Activated CD8-positive, alpha-beta T cell treated with anti-CD3 and anti-CD28 coated beads, Interleukin-2, amount 10 ng/mL, durations not matched to agents 7 days and 5 days (primary cell): ENCODE data around the gene PIGS. TPM values are rescaled to one million over a fixed set of nuclear protein-coding genes. Genes with fewer than 3 reads are reported as not detected.

Source experiments
- ATAC-seq: fragments of 150-1000 bp; cut with Tn5 transposase; one replicate; pipeline ENCODE4 v1.10.0; 2021; ENCODE audit warnings: moderate library complexity
- CTCF ChIA-PET: fragments of 350-600 bp; sonication (Branson Sonifier 250); formaldehyde crosslinking; loops from one replicate; lab custom pipeline; 2021; ENCODE audit warnings: antibody characterized with exemption; lab: Charles Lee
- POLR2A ChIA-PET: fragments of 350-600 bp; sonication (Branson Sonifier 250); formaldehyde crosslinking; loops from one replicate; lab custom pipeline; 2021; ENCODE audit warnings: antibody characterized with exemption; lab: Charles Lee
- DNase-seq: peaks from one replicate; pipeline ENCODE4 v3.0.0-alpha.2; 2020
- H3K27ac Mint-ChIP-seq: one replicate; pipeline ENCODE4 v1.8.0; 2021; ENCODE audit warnings: mild to moderate bottlenecking, mixed read lengths
- H3K27me3 Mint-ChIP-seq: one replicate; pipeline ENCODE4 v1.8.0; 2021; ENCODE audit warnings: low read depth, mixed read lengths
- H3K36me3 Mint-ChIP-seq: one replicate; pipeline ENCODE4 v1.8.0; 2021; ENCODE audit warnings: low read depth, mixed read lengths
- H3K4me1 Mint-ChIP-seq: one replicate; pipeline ENCODE4 v1.8.0; 2021; ENCODE audit warnings: low read depth, mixed read lengths
- H3K4me3 Mint-ChIP-seq: one replicate; pipeline ENCODE4 v1.8.0; 2021; ENCODE audit warnings: mild to moderate bottlenecking, mixed read lengths
- H3K9me3 Mint-ChIP-seq: one replicate; pipeline ENCODE4 v1.8.0; 2022; ENCODE audit warnings: mixed read lengths; ENCODE audit not compliant: insufficient read depth
- total RNA-seq, 2 experiments: library from RNA; stranded (reverse); gene quantifications; one replicate each; pipeline ENCODE4 v1.2.3, GENCODE V29; 2021

Gene PIGS
- total RNA-seq, 2 experiments from 2014 or later = 60.0 to 61.1 TPM

GRCh38 chr17:28550858-28551257, 20.5 kb downstream of the PIGS start:
- no peaks in the 10 kb centered on the region for H3K9me3 Mint-ChIP-seq
- no peak for DNase-seq
- H3K36me3 Mint-ChIP-seq = peaks cover 34% of the 10 kb centered on the region
- peak overlapping the region; percentile 91 for H3K4me3 Mint-ChIP-seq
- peaks cover 49% of the 10 kb centered on the region for H3K4me1 Mint-ChIP-seq
- H3K27me3 Mint-ChIP-seq = no peaks in the 10 kb centered on the region
- POLR2A ChIA-PET = interaction anchor here (1.0 to 4.4 kb wide), 5 partner anchors 9 to 111 kb away, joined by 3 to 30 read pairs (median 8); partner anchors contain the start of genes ALDOC, PIGS, SDF2 and SPAG5
- peak overlapping the region; percentile 90 for H3K27ac Mint-ChIP-seq
- ATAC-seq = no peak
- CTCF ChIA-PET = interaction anchor here (0.8 to 6.8 kb wide), 9 partner anchors 11 to 134 kb away, joined by 3 to 46 read pairs (median 5); partner anchors contain the start of genes ALDOC and PIGS

GRCh38 chr17:28549236-28550132, 21.8 kb downstream of the PIGS start:
- peak overlapping the region; percentile 90 for H3K27ac Mint-ChIP-seq
- POLR2A ChIA-PET = interaction anchor here (0.6 to 4.4 kb wide), 11 partner anchors 10 to 214 kb away, joined by 3 to 30 read pairs (median 4); partner anchors contain the start of genes ALDOC, IFT20, PIGS and SPAG5
- peaks cover 23% of the 10 kb centered on the region for H3K36me3 Mint-ChIP-seq
- CTCF ChIA-PET = interaction anchor here (0.8 to 6.8 kb wide), 13 partner anchors 9 to 179 kb away, joined by 3 to 46 read pairs (median 4); partner anchors contain the start of genes ALDOC, PIGS and VTN
- ATAC-seq (peak; percentile 72), DNase-seq (peak; percentile 83)
- peaks cover 49% of the 10 kb centered on the region for H3K4me1 Mint-ChIP-seq
- peak overlapping the region; percentile 37 for H3K4me3 Mint-ChIP-seq
- no peaks in the 10 kb centered on the region for H3K27me3 Mint-ChIP-seq
- H3K9me3 Mint-ChIP-seq = no peaks in the 10 kb centered on the region

- H3K4me3 Mint-ChIP-seq = no peak overlapping the region
Observed at GRCh38 chr17:28548417-28549130, 22.8 kb downstream of the PIGS start.

GRCh38 chr17:28547623-28548416, 23.5 kb downstream of the PIGS start:
- POLR2A ChIA-PET = interaction anchor here (1.1 to 4.4 kb wide), 2 partner anchors 23 to 51 kb away, joined by 4 to 19 read pairs; partner anchors contain the start of genes PIGS and SPAG5
- peak overlapping the region; percentile 38 for H3K4me3 Mint-ChIP-seq
- DNase-seq = peak; percentile 76

More at GRCh38 chr17:28548417-28549130, 22.8 kb downstream of the PIGS start:
- POLR2A ChIA-PET = interaction anchor here (1.7 to 4.4 kb wide), 4 partner anchors 20 to 213 kb away, joined by 4 to 30 read pairs (median 12); partner anchors contain the start of genes IFT20, PIGS, SPAG5 and TNFAIP1
- ATAC-seq (no peak), DNase-seq (no peak)
- Mint-ChIP-seq H3K36me3 (peaks cover 15% of the 10 kb centered on the region), H3K9me3 (no peaks in the 10 kb centered on the region), H3K27ac (peak overlapping the region; percentile 90), H3K27me3 (no peaks in the 10 kb centered on the region), H3K4me1 (peaks cover 49% of the 10 kb centered on the region)
- CTCF ChIA-PET = interaction anchor here (0.8 to 6.8 kb wide), 17 partner anchors 8 to 178 kb away, joined by 3 to 46 read pairs (median 4); partner anchors contain the start of genes ALDOC, PIGS, SLC13A2 and VTN

GRCh38 chr17:28547096-28547622, 24.2 kb downstream of the PIGS start:
- H3K27ac Mint-ChIP-seq = peak overlapping the region; percentile 81
- H3K36me3 Mint-ChIP-seq = peaks cover 10% of the 10 kb centered on the region
- DNase-seq (no peak), ATAC-seq (no peak)
- no peaks in the 10 kb centered on the region for H3K9me3 Mint-ChIP-seq
- POLR2A ChIA-PET = interaction anchor here (0.9 to 4.4 kb wide), 3 partner anchors 24 to 52 kb away, joined by 3 to 19 read pairs (median 4); partner anchors contain the start of genes ALDOC, PIGS and SPAG5
- no peaks in the 10 kb centered on the region for H3K27me3 Mint-ChIP-seq
- CTCF ChIA-PET = interaction anchor here (0.7 to 6.8 kb wide), 12 partner anchors 9 to 304 kb away, joined by 3 to 46 read pairs (median 4); partner anchors contain the start of genes ALDOC and PIGS
- peak overlapping the region; percentile 38 for H3K4me3 Mint-ChIP-seq
- peaks cover 44% of the 10 kb centered on the region for H3K4me1 Mint-ChIP-seq

More at GRCh38 chr17:28547623-28548416, 23.5 kb downstream of the PIGS start:
- ATAC-seq = no peak
- peak overlapping the region; percentile 90 for H3K27ac Mint-ChIP-seq
- peaks cover 47% of the 10 kb centered on the region for H3K4me1 Mint-ChIP-seq
- no peaks in the 10 kb centered on the region for H3K27me3 Mint-ChIP-seq
- CTCF ChIA-PET = interaction anchor here (0.7 to 6.8 kb wide), 21 partner anchors 8 to 304 kb away, joined by 3 to 46 read pairs (median 4); partner anchors contain the start of genes ALDOC, PIGS, SLC13A2 and VTN
- H3K36me3 Mint-ChIP-seq = peaks cover 12% of the 10 kb centered on the region
- H3K9me3 Mint-ChIP-seq = no peaks in the 10 kb centered on the region

- H3K4me1 Mint-ChIP-seq = peaks cover 34% of the 10 kb centered on the region
- H3K27ac Mint-ChIP-seq = no peak overlapping the region
- no peaks in the 10 kb centered on the region for H3K9me3 Mint-ChIP-seq
- POLR2A ChIA-PET = interaction anchor here (0.9 kb wide), 1 partner anchor 31 kb away, joined by 3 read pairs; the partner anchor contains the start of gene ALDOC
- CTCF ChIA-PET = interaction anchor here (6.8 kb wide), 1 partner anchor 30 kb away, joined by 44 read pairs; the partner anchor contains the start of gene ALDOC
- peaks cover 10% of the 10 kb centered on the region for H3K36me3 Mint-ChIP-seq
- ATAC-seq (no peak), DNase-seq (no peak)
- H3K4me3 Mint-ChIP-seq = no peak overlapping the region
- no peaks in the 10 kb centered on the region for H3K27me3 Mint-ChIP-seq
Observed at GRCh38 chr17:28545787-28546415, 25.4 kb downstream of the PIGS start.

- no peaks in the 10 kb centered on the region for H3K9me3 Mint-ChIP-seq
- H3K36me3 Mint-ChIP-seq = peaks cover 10% of the 10 kb centered on the region
- ATAC-seq (no peak), DNase-seq (no peak)
- CTCF ChIA-PET = interaction anchor here (6.8 kb wide), 1 partner anchor 30 kb away, joined by 44 read pairs; the partner anchor contains the start of gene ALDOC
- H3K4me1 Mint-ChIP-seq = peaks cover 26% of the 10 kb centered on the region
- no peak overlapping the region for H3K4me3 Mint-ChIP-seq
- peak overlapping the region; percentile 22 for H3K27ac Mint-ChIP-seq
- H3K27me3 Mint-ChIP-seq = no peaks in the 10 kb centered on the region
- POLR2A ChIA-PET = no interaction called here
Observed at GRCh38 chr17:28545141-28545503, 26.2 kb downstream of the PIGS start.

- peaks cover 21% of the 10 kb centered on the region for H3K4me1 Mint-ChIP-seq
- ChIA-PET POLR2A (no interaction called here), CTCF (no interaction called here)
- no peaks in the 10 kb centered on the region for H3K9me3 Mint-ChIP-seq
- no peak overlapping the region for H3K4me3 Mint-ChIP-seq
- H3K36me3 Mint-ChIP-seq = peaks cover 10% of the 10 kb centered on the region
- no peak for DNase-seq
- H3K27me3 Mint-ChIP-seq = no peaks in the 10 kb centered on the region
- ATAC-seq = no peak
- no peak overlapping the region for H3K27ac Mint-ChIP-seq
Observed at GRCh38 chr17:28544402-28545140, 26.8 kb downstream of the PIGS start.

GRCh38 chr17:28541439-28541838, 29.9 kb downstream of the PIGS start:
- H3K36me3 Mint-ChIP-seq = no peaks in the 10 kb centered on the region
- ChIA-PET POLR2A (no interaction called here), CTCF (interaction anchor here (0.7 to 2.5 kb wide), 7 partner anchors 8 to 184 kb away, joined by 3 to 21 read pairs (median 4); partner anchors contain the start of gene POLDIP2)
- no peak overlapping the region for H3K4me3 Mint-ChIP-seq
- DNase-seq (no peak), ATAC-seq (no peak)
- H3K9me3 Mint-ChIP-seq = no peaks in the 10 kb centered on the region
- H3K4me1 Mint-ChIP-seq = no peaks in the 10 kb centered on the region
- H3K27me3 Mint-ChIP-seq = no peaks in the 10 kb centered on the region
- H3K27ac Mint-ChIP-seq = no peak overlapping the region
